HG02759 (cell line): ENCODE data around the gene MYLK.
"Not testable (repeated sequence)": the region's sequence is repeated elsewhere in the genome, so short reads cannot be mapped to it uniquely, and the experiment has no call there.

ENCODE experiments used
- ATAC-seq: cut with Tn5 transposase; IDR thresholded peaks from one replicate; pipeline ENCODE4 v1.9.1; 2021; ENCODE audit warnings: mild to moderate bottlenecking, moderate library complexity; ENCODE audit not compliant: unreplicated experiment

Gene MYLK

DNA sequence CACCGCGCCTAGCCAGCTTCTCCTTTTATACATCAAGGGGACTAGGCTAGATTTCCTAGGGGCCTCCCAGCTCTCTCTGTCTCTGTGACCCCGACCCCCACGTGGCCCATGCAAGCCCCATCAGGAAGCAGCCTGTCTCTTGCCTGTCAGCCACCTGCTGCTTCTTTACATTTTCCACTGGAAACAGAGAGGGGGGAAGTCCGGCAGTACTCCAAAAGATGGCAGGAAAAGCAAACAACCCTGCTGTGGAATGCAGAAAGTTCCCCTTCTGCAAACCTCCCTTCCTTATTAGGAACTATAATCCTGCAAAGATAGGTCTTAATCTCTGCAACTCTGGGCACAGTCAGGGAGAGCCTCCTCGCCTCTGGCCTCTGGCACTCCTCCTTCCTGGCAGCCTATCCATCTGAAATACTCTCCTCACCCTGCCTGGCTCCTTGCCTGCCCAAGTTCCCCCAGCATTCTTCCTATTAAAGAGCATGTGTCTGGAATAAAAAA, 251.9 kb downstream of the MYLK start:
- ATAC-seq = no peak

DNA sequence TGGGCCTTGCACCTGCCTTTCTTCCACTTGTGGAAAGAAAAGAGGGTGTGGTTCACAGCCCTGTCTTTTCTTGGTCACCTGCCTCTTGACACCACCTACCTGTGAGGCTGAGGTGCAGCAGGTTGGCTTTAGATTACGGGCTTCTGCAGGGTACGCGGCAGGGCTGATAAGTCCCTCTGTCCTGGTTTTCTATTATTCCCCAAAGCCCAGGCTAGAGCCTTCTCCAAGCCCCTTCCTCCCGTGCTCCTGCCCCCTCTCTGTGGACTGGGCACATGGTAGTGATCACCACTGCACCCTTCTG, 254.4 kb downstream of the MYLK start:
- no peak for ATAC-seq

- ATAC-seq = no peak
These were observed 255.0 kb downstream of the MYLK start for GRCh38 chr3:123628996-123629746.

- no peak for ATAC-seq
These were observed 256.2 kb downstream of the MYLK start for GRCh38 chr3:123627673-123628670.

DNA sequence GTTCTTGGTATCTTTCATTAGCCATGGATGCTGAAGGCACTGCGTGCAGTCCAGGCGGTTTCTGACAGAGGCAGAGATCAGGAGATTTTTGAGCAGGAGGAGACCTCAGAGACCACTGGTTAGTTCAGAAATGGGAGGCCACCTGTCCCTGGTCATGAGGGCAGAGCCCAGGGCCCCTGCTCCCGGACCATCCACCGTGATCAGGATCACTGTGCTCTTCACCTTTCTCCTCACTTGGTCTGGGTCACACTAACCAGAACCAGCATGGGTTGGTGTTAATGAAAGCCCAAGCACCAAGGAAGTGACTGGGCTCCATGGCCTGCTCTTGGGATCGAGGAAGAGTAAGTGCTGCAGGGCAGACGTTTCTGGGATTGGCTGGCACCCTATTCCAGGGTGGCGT, 257.3 kb downstream of the MYLK start:
- no peak for ATAC-seq

GRCh38 chr3:123624302-123624701, 259.8 kb downstream of the MYLK start:
- ATAC-seq = no peak

DNA sequence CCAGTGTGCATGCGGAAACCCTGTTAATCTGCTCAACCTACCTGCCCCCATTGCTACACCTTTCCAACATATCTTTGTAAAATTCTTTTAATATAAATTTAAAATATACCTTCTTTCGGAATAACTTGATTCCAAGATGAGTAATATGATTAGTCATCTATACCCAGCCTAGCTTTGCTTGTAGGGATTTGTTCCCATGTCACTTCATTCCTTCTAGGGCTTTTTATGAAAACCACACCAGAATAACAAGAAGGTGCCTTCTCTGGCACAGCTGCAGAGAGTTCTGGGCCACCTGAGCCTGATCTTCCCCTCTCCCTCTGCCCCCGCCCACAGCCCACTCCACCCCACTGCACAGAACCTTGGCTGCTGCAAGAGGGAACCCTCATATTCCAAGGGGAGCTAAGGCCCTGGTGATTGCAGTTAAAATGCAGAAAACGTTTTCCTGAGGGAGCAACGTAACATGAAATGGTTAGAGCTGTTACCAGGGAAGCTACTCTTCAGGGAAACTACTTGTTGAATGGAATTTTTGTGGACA, 260.7 kb downstream of the MYLK start:
- no peak for ATAC-seq

DNA sequence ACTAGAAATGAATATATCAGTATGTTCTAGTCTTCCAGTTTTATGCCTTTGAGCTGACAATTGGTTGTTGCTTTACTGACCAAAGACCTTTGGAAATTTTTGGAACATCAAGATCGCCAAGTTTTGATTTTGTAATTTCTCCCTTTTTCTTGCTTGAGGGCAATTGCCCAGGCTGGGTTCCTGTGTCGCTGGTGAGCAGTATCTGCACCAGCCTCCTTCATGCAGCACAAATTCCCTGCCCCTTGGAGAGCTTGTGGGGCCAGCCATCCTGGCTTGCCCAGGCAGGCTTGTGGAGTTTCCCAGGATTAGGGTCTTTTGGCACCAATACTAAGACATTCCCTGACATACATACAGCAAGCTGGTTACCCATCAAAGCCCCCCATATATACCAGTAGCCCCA, 261.4 kb downstream of the MYLK start:
- ATAC-seq = no peak

DNA sequence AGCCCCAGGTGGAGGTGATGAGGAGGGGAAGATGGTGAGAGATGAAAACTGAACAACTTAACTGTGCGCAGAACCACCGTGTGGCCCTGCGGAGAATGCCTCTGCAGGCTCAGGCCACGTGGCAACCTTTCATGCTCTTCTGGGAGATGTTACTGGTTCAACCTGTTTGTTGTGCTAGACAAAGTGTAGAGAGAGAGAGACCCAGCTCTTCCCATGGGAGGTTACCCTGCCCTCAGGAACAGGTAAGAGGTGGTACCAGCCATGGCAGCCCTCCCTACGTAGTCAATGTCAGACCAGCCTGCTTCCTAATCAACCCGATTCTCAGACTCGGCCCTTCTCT, 262.3 kb downstream of the MYLK start:
- no peak for ATAC-seq

- no peak for ATAC-seq
These were observed 262.8 kb downstream of the MYLK start for GRCh38 chr3:123621186-123621849.

GRCh38 chr3:123620343-123620742, 263.8 kb downstream of the MYLK start:
- no peak for ATAC-seq

DNA sequence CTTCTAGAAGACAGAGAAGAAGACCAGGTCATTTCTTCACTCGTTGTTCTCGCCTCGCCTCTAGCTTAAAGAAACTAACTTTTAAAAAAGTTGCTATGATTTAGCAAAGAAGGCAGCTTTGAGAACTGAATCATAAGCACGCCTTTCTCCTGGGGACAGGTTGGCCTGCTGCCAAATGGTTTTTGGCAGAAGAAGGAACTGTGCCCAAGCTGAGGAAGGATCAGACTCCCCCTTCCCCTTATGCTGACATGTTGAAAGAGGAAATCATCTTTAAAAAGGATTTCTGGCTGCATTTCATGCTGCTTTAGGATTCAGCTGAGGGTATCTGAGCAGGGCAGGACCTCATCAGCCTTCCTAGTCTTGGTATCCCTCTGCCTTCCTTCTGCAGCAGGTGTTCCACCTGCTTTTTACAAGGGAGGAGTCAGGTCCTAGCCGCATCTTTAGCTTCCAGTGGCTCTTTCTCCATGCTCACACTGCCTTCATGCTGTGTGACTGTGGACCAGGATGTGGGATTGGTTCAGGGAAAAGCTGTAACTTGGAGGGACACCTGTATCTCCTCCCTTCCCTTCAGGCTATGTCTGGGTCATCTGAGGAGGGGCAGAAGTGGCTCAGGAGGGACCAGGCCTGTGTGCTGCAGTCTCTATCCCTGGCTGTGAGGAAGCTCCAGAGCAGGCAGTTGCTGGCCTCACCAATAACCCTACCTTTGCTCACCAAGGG, 265.2 kb downstream of the MYLK start:
- no peak for ATAC-seq

- ATAC-seq = no peak
These were observed 265.9 kb downstream of the MYLK start for GRCh38 chr3:123618076-123618708.

GRCh38 chr3:123616593-123616992, 267.5 kb downstream of the MYLK start:
- ATAC-seq = no peak

- ATAC-seq = no peak
These were observed 270.6 kb downstream of the MYLK start for GRCh38 chr3:123613543-123613942.

GRCh38 chr3:123611674-123612073, 272.5 kb downstream of the MYLK start:
- not testable (repeated sequence) for ATAC-seq

DNA sequence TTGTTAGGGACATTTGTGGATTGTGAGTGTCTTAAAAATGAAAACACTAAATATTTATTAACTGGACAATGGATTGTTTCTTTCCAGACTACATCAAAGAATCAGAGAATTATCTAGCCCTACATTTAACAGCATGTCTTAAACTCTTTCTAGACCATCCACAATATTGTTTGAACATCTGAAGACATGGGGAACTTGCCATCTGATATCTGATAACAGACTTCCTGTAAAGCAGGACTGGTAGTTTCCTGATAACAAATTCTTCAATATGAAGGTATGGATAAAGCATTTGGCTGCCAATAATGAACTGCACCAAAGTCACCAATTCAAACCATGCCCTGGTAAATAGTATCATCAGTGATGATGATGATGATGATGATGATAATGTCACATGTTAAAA, 273.1 kb downstream of the MYLK start:
- ATAC-seq = no peak

- peak; percentile 86 for ATAC-seq
These were observed 273.8 kb downstream of the MYLK start for GRCh38 chr3:123610331-123610730.

DNA sequence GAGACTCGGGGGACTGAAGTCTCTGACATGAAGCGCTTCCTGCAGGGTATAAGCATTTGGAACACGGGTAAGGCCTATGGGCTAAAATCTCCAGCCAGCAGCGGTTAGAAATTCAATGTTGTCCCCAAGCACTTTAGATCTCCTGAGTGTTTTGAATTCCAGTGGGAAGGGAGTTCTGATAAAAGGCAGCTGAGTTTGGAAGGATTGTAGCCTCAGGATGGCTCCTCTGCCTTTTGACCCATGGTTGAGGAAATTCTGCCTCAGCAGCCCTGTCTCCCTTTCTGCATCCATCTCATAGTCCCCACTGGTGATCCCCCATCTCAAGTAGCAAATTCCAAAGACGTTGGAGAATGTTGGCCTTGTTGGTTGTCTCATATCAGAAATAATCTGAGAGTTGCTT, 275.1 kb downstream of the MYLK start:
- no peak for ATAC-seq

GRCh38 chr3:123608263-123608937, 275.7 kb downstream of the MYLK start:
- no peak for ATAC-seq
